B cell (primary cell): ENCODE measurements around the gene SLITRK4. TPM values are rescaled to one million over a fixed set of nuclear protein-coding genes. Genes with fewer than 3 reads are reported as not detected.

ENCODE experiments used
- ATAC-seq: fragments of 200-7000 bp; cut with Tn5 transposase; one replicate; pipeline ENCODE4 v1.10.0; 2021; ENCODE audit warnings: low read depth, mild to moderate bottlenecking, moderate number of reproducible peaks, moderate library complexity
- CTCF ChIA-PET: fragments of 350-600 bp; sonication (Branson Sonifier 250); formaldehyde crosslinking; loops from one replicate; lab custom pipeline; 2021; ENCODE audit warnings: antibody characterized with exemption, inconsistent platforms; lab: Charles Lee
- POLR2A ChIA-PET: fragments of 350-600 bp; sonication (Branson Sonifier 250); formaldehyde crosslinking; loops from one replicate; lab custom pipeline; 2021; ENCODE audit warnings: antibody characterized with exemption; lab: Charles Lee
- DNase-seq: peaks from one replicate; pipeline ENCODE4 v3.0.0; 2013
- H2AFZ ChIP-seq: 2 replicates; pipeline ENCODE4 v1.6.1; 2012; ENCODE audit warnings: mild to moderate bottlenecking, low read depth, low read length; ENCODE audit not compliant: insufficient read depth, poor library complexity, severe bottlenecking
- H3K27ac ChIP-seq, 2 donors: 1 replicate in 1 of 2; 2 replicates in 1 of 2; pipeline ENCODE4 v1.5.1; 2012 to 2013; ENCODE audit warnings: low read length in 2 of 2, mild to moderate bottlenecking in 2 of 2, moderate library complexity in 1 of 2
- H3K27me3 ChIP-seq, 4 experiments: fragments of 200-600 bp in 1 of 4; sonication (generic) in 1 of 4; replicated peaks in 1 of 4; 1 replicate in 2 of 4; 2 replicates in 2 of 4; pipeline versions ENCODE4 v1.6.1 to v1.7.0; 2013 to 2016; ENCODE audit warnings: low read length in 3 of 4, mild to moderate bottlenecking in 2 of 4, mixed read lengths in 1 of 4, moderate library complexity in 1 of 4; ENCODE audit not compliant: insufficient read depth in 4 of 4, control insufficient read depth in 3 of 4; ENCODE audit errors: control extremely low read depth in 1 of 4
- H3K36me3 ChIP-seq, 2 experiments: replicated peaks in 1 of 2; 1 replicate in 1 of 2; 2 replicates in 1 of 2; pipeline versions ENCODE4 v1.6.1 to v1.7.1; 2013; ENCODE audit warnings: low read length in 1 of 2; ENCODE audit not compliant: insufficient read depth in 2 of 2, control insufficient read depth in 1 of 2; ENCODE audit errors: control extremely low read depth in 1 of 2, extremely low read depth in 1 of 2
- H3K4me1 ChIP-seq, 2 donors: fragments of 200-600 bp in 1 of 2; sonication (generic) in 1 of 2; 1 replicate in 1 of 2; 2 replicates in 1 of 2; pipeline versions ENCODE4 v1.5.1 to v1.6.1; 2013 to 2017; ENCODE audit warnings: low read length in 2 of 2; ENCODE audit not compliant: control insufficient read depth in 2 of 2, insufficient read depth in 2 of 2
- H3K4me2 ChIP-seq: replicated peaks from 2 replicates; pipeline ENCODE3; 2012; ENCODE audit warnings: mild to moderate bottlenecking, low read depth, low read length; ENCODE audit not compliant: poor library complexity, severe bottlenecking
- H3K4me3 ChIP-seq, 5 experiments: fragments of 200-600 bp in 1 of 5; sonication (generic) in 1 of 5; 1 replicate in 3 of 5; 2 replicates in 2 of 5; pipeline versions ENCODE4 v1.5.1 to v1.7.0; 2011 to 2016; ENCODE audit warnings: low read length in 4 of 5, mild to moderate bottlenecking in 4 of 5, low read depth in 2 of 5, control low read depth in 1 of 5, moderate library complexity in 1 of 5; ENCODE audit not compliant: insufficient read depth in 1 of 5; ENCODE audit errors: control extremely low read depth in 1 of 5, extremely low read depth in 1 of 5
- H3K79me2 ChIP-seq: fragments of 200-600 bp; sonication (generic); one replicate; pipeline ENCODE4 v1.6.0; 2016; ENCODE audit warnings: low read length; ENCODE audit not compliant: control insufficient read depth, insufficient read depth
- H3K9ac ChIP-seq: fragments of 200-600 bp; sonication (generic); 2 replicates; pipeline ENCODE4 v1.6.1; 2017; ENCODE audit warnings: mild to moderate bottlenecking, low read length, moderate library complexity
- H3K9me3 ChIP-seq, 3 donors: one replicate each; pipeline versions ENCODE4 v1.6.1 to v1.7.1; 2013; ENCODE audit warnings: low read length in 2 of 3; ENCODE audit not compliant: control insufficient read depth in 2 of 3, insufficient read depth in 1 of 3; ENCODE audit errors: control extremely low read depth in 1 of 3
- H4K20me1 ChIP-seq: 2 replicates; pipeline ENCODE4 v1.6.0; 2012; ENCODE audit warnings: mild to moderate bottlenecking, low read length; ENCODE audit not compliant: insufficient read depth, control insufficient read depth, poor library complexity, severe bottlenecking
- H3K27ac Mint-ChIP-seq: one replicate; pipeline ENCODE4 v1.8.0; 2021; ENCODE audit warnings: mixed read lengths
- H3K27me3 Mint-ChIP-seq: one replicate; pipeline ENCODE4 v1.8.0; 2021; ENCODE audit warnings: mixed read lengths
- H3K4me1 Mint-ChIP-seq: one replicate; pipeline ENCODE4 v1.8.0; 2021; ENCODE audit warnings: mixed read lengths
- H3K4me3 Mint-ChIP-seq: one replicate; pipeline ENCODE4 v1.8.0; 2021; ENCODE audit warnings: mixed read lengths
- H3K9me3 Mint-ChIP-seq: one replicate; pipeline ENCODE4 v1.8.0; 2022; ENCODE audit warnings: mixed read lengths; ENCODE audit not compliant: insufficient read depth
- CTCF ChIP-seq: fragments of 200-600 bp; IDR thresholded peaks from one replicate; pipeline ENCODE4 v1.8.0; 2022; ENCODE audit warnings: antibody characterized with exemption, mild to moderate bottlenecking
- EZH2 ChIP-seq: IDR thresholded peaks from 2 replicates; pipeline ENCODE4 v1.6.1; 2012; ENCODE audit warnings: borderline replicate concordance, low read depth, mild to moderate bottlenecking, moderate library complexity, low read length; ENCODE audit not compliant: insufficient read depth, poor library complexity, severe bottlenecking
- WGBS: methylation state at CpG from one replicate; pipeline ENCODE4 v1.1.5; 2013; ENCODE audit warnings: missing lambda C conversion rate; ENCODE audit not compliant: insufficient coverage; 5-methylcytosine and 5-hydroxymethylcytosine counted together
- intact Hi-C: fragments of 100-400 bp; cut with micrococcal nuclease; formaldehyde crosslinking; loops from one replicate; pipeline ENCODE4 v1.10.0; 2022
- polyA plus RNA-seq: library from polyadenylated mRNA; depleted of rRNA; stranded (reverse); fragments of >200 nt; gene quantifications from 2 replicates; pipeline ENCODE4 v1.2.3, GENCODE V29; 2012
- total RNA-seq, 2 donors: library from RNA; stranded (reverse); fragments of 120-200 nt in 1 of 2; gene quantifications; 1 replicate in 1 of 2; 2 replicates in 1 of 2; pipeline versions ENCODE4 v1.2.3 to v1.2.4, GENCODE V29; 2013 to 2022

Gene SLITRK4
- total and polyA plus RNA-seq, 2 donors (not counting 1 experiment from before 2014, with no cell fraction given), result 0.01 TPM; not detected in 1

GRCh38 chrX:143669395-143669794 lies 33.5 kb upstream of the SLITRK4 start:
- POLR2A ChIA-PET, result no interaction called here
- H3K27me3 ChIP-seq, result no peaks in the 10 kb centered on the region
- H3K27ac Mint-ChIP-seq, result no peak overlapping the region
- no peak overlapping the region for H3K27ac ChIP-seq
- no peak overlapping the region for H2AFZ ChIP-seq
- no peak overlapping the region for H3K4me2 ChIP-seq
- H3K27me3 Mint-ChIP-seq, result no peaks in the 10 kb centered on the region
- no peaks in the 10 kb centered on the region for H4K20me1 ChIP-seq
- intact Hi-C loops, result no loop called here
- DNase-seq (no peak), ATAC-seq (no peak)
- H3K79me2 ChIP-seq, result no peaks in the 10 kb centered on the region
- no peak overlapping the region for H3K4me3 ChIP-seq
- no peak overlapping the region for H3K4me3 Mint-ChIP-seq
- 6% methylated on average over 3 of the region's 5 CpGs for WGBS
- no peaks in the 10 kb centered on the region for H3K9me3 ChIP-seq
- no peaks in the 10 kb centered on the region for H3K9me3 Mint-ChIP-seq
- CTCF ChIA-PET, result no interaction called here
- no peaks in the 10 kb centered on the region for H3K36me3 ChIP-seq
- H3K4me1 ChIP-seq, result no peaks in the 10 kb centered on the region
- H3K4me1 Mint-ChIP-seq, result no peaks in the 10 kb centered on the region
- TF ChIP-seq EZH2 (no peak), CTCF (no peak)
- no peak overlapping the region for H3K9ac ChIP-seq

GRCh38 chrX:143664302-143664701 lies 28.4 kb upstream of the SLITRK4 start:
- H3K9me3 Mint-ChIP-seq, result no peaks in the 10 kb centered on the region
- H3K27ac Mint-ChIP-seq, result no peak overlapping the region
- H3K9ac ChIP-seq, result no peak overlapping the region
- TF ChIP-seq EZH2 (no peak), CTCF (no peak)
- ATAC-seq (no peak), DNase-seq (no peak)
- no peak overlapping the region for H3K4me3 Mint-ChIP-seq
- no peaks in the 10 kb centered on the region for H3K4me1 ChIP-seq
- no peaks in the 10 kb centered on the region for H3K36me3 ChIP-seq
- H3K27ac ChIP-seq, result no peak overlapping the region
- POLR2A ChIA-PET, result no interaction called here
- H3K4me2 ChIP-seq, result no peak overlapping the region
- intact Hi-C loops, result no loop called here
- H3K4me3 ChIP-seq, result no peak overlapping the region
- no peaks in the 10 kb centered on the region for H3K9me3 ChIP-seq
- WGBS, result no CpG with 5 or more reads among the region's 5 CpGs
- H2AFZ ChIP-seq, result no peak overlapping the region
- H3K27me3 Mint-ChIP-seq, result no peaks in the 10 kb centered on the region
- no peaks in the 10 kb centered on the region for H3K27me3 ChIP-seq
- H3K79me2 ChIP-seq, result no peaks in the 10 kb centered on the region
- H4K20me1 ChIP-seq, result no peaks in the 10 kb centered on the region
- CTCF ChIA-PET, result interaction anchor here (1.4 kb wide), 1 partner anchor 12 kb away, joined by 4 read pairs; no protein-coding TSS in a partner anchor
- H3K4me1 Mint-ChIP-seq, result no peaks in the 10 kb centered on the region
